Measurements from ENCODE around the gene SLC2A11.

- TF ChIP-seq YY1 (IDR thresholded peaks at IDR 0.05; ENCODE audit: insufficient read depth, insufficient read length) (no peak), SUZ12 (IDR thresholded peaks at IDR 0.05; ENCODE audit: extremely low read depth, insufficient read depth, insufficient read length) (no peak), ZNF274 (IDR thresholded peaks at IDR 0.05; ENCODE audit: low read depth, low read length) (no peak)
These were observed 35.0 kb downstream of the SLC2A11 start for GRCh38 chr22:23892706-23893105.
